OCI-LY1 (cell line): Measurements from ENCODE around the gene CEP85.

Experiments used
- EZH2 ChIP-seq: fragments of 200-600 bp; sonication (generic), shearing (Covaris generic); IDR thresholded peaks from 2 replicates; pipeline ENCODE4 v1.8.0; 2017; ENCODE audit warnings: borderline replicate concordance, mixed run types, mild to moderate bottlenecking, antibody characterized with exemption, low read length, moderate library complexity, mixed read lengths
- TF ChIP-seq, protein P1 (sequence below): fragments of 200-600 bp; sonication (generic), shearing (Covaris generic); IDR thresholded peaks from 2 replicates; pipeline ENCODE4 v1.5.1; 2017; ENCODE audit warnings: mild to moderate bottlenecking, antibody characterized with exemption, low read length, moderate library complexity, mixed read lengths

DNA sequence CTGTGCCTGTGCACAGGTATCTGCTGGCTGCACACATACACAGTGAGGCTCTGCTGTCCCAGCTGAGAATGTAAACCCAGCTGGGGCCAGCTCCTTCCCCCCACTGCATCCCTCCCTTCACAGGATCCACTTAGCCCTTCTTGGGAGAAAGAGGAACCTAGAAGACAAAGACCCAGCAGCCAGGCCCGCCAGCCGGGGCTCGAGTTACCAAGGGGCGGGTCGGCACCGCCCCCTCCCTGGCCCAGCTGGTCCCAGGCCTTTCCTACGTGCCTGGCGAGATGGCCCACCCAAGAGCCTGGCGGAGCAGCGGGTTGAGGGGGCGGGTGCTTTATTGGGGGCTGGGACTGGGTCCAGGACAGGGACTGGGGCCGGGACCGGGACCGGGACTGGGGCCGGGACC lies 48.0 kb downstream of the CEP85 start:
- TF ChIP-seq, protein P1, sequence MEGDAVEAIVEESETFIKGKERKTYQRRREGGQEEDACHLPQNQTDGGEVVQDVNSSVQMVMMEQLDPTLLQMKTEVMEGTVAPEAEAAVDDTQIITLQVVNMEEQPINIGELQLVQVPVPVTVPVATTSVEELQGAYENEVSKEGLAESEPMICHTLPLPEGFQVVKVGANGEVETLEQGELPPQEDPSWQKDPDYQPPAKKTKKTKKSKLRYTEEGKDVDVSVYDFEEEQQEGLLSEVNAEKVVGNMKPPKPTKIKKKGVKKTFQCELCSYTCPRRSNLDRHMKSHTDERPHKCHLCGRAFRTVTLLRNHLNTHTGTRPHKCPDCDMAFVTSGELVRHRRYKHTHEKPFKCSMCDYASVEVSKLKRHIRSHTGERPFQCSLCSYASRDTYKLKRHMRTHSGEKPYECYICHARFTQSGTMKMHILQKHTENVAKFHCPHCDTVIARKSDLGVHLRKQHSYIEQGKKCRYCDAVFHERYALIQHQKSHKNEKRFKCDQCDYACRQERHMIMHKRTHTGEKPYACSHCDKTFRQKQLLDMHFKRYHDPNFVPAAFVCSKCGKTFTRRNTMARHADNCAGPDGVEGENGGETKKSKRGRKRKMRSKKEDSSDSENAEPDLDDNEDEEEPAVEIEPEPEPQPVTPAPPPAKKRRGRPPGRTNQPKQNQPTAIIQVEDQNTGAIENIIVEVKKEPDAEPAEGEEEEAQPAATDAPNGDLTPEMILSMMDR, result no peak
- TF ChIP-seq EZH2, result no peak
